GM18867 (cell line): ENCODE results near the gene CD160.
"Not testable (repeated sequence)": the region's sequence is repeated elsewhere in the genome, so short reads cannot be mapped to it uniquely, and the experiment has no call there.

Source experiments
- ATAC-seq: cut with Tn5 transposase; IDR thresholded peaks from one replicate; pipeline ENCODE4 v1.9.1; 2021; ENCODE audit warnings: mild to moderate bottlenecking, moderate library complexity; ENCODE audit not compliant: unreplicated experiment

The CD160 gene

GRCh38 chr1:145757420-145757819 lies 38.1 kb downstream of the CD160 start:
- no peak for ATAC-seq

- no peak for ATAC-seq
These were observed 38.8 kb downstream of the CD160 start for GRCh38 chr1:145758116-145758515.

- ATAC-seq, result no peak
These were observed 39.3 kb downstream of the CD160 start for GRCh38 chr1:145758575-145758974.

- ATAC-seq, result no peak
These were observed 40.4 kb downstream of the CD160 start for GRCh38 chr1:145759721-145760120.

- ATAC-seq, result not testable (repeated sequence)
These were observed 41.2 kb downstream of the CD160 start for GRCh38 chr1:145760395-145760949.

GRCh38 chr1:145761498-145761897 lies 42.2 kb downstream of the CD160 start:
- not testable (repeated sequence) for ATAC-seq

- not testable (repeated sequence) for ATAC-seq
These were observed 42.7 kb downstream of the CD160 start for GRCh38 chr1:145762001-145762400.

- ATAC-seq, result not testable (repeated sequence)
These were observed 45.1 kb downstream of the CD160 start for GRCh38 chr1:145764231-145764940.

GRCh38 chr1:145765127-145765526 lies 45.8 kb downstream of the CD160 start:
- not testable (repeated sequence) for ATAC-seq

- ATAC-seq, result not testable (repeated sequence)
These were observed 46.5 kb downstream of the CD160 start for GRCh38 chr1:145765585-145766360.

GRCh38 chr1:145766926-145767325 lies 47.6 kb downstream of the CD160 start:
- not testable (repeated sequence) for ATAC-seq

- not testable (repeated sequence) for ATAC-seq
These were observed 48.7 kb downstream of the CD160 start for GRCh38 chr1:145768004-145768403.

- ATAC-seq, result no peak
These were observed 51.8 kb downstream of the CD160 start for GRCh38 chr1:145771056-145771455.

GRCh38 chr1:145773423-145773822 lies 54.1 kb downstream of the CD160 start:
- no peak for ATAC-seq

GRCh38 chr1:145777357-145778145 lies 58.3 kb downstream of the CD160 start:
- no peak for ATAC-seq

GRCh38 chr1:145778146-145778540 lies 58.8 kb downstream of the CD160 start:
- no peak for ATAC-seq

GRCh38 chr1:145782272-145783099 lies 63.2 kb downstream of the CD160 start:
- ATAC-seq, result no peak

GRCh38 chr1:145784409-145784808 lies 65.1 kb downstream of the CD160 start:
- no peak for ATAC-seq

GRCh38 chr1:145785547-145785946 lies 66.2 kb downstream of the CD160 start:
- ATAC-seq, result no peak

GRCh38 chr1:145786271-145786670 lies 67.0 kb downstream of the CD160 start:
- ATAC-seq, result no peak
